Calu3 (cell line): ENCODE results near the gene HMCN1. TPM values are rescaled to one million over a fixed set of nuclear protein-coding genes. Genes with fewer than 3 reads are reported as not detected.

Source experiments
- BruUV-seq: library from RNA; stranded (reverse); fragments of 400-500 nt; replicated peaks from 2 replicates; lab custom pipeline; 2021; lab: Mats Ljungman, UMichigan
- CTCF ChIA-PET: fragments of 300-600 bp; sonication (Branson Sonifier 250); formaldehyde crosslinking; loops from one replicate; lab custom pipeline; 2022; ENCODE audit warnings: antibody characterized with exemption; lab: Charles Lee
- DNase-seq: peaks from one replicate; pipeline ENCODE4 v3.0.0; 2022
- H3K27ac Mint-ChIP-seq: one replicate; pipeline ENCODE4 v1.8.0; 2022; ENCODE audit warnings: mixed read lengths; ENCODE audit not compliant: unreplicated experiment
- H3K27me3 Mint-ChIP-seq: one replicate; pipeline ENCODE4 v1.8.0; 2022; ENCODE audit warnings: mixed read lengths; ENCODE audit not compliant: unreplicated experiment
- H3K36me3 Mint-ChIP-seq: one replicate; pipeline ENCODE4 v1.8.0; 2022; ENCODE audit warnings: mild to moderate bottlenecking, moderate library complexity, mixed read lengths; ENCODE audit not compliant: insufficient read depth, unreplicated experiment
- H3K4me1 Mint-ChIP-seq: one replicate; pipeline ENCODE4 v1.8.0; 2022; ENCODE audit warnings: mild to moderate bottlenecking, low read depth, mixed read lengths; ENCODE audit not compliant: unreplicated experiment
- H3K4me3 Mint-ChIP-seq: one replicate; pipeline ENCODE4 v1.8.0; 2022; ENCODE audit warnings: mild to moderate bottlenecking, low read depth, moderate library complexity, mixed read lengths; ENCODE audit not compliant: unreplicated experiment
- H3K9me3 Mint-ChIP-seq: one replicate; pipeline ENCODE4 v1.8.0; 2022; ENCODE audit warnings: low read depth, mixed read lengths; ENCODE audit not compliant: unreplicated experiment
- intact Hi-C: fragments of 100-400 bp; cut with micrococcal nuclease; formaldehyde crosslinking; loops from one replicate; pipeline ENCODE4 v1.10.0; 2022; ENCODE audit not compliant: unreplicated experiment
- total RNA-seq: library from RNA; stranded (reverse); gene quantifications from 2 replicates; pipeline ENCODE4 v1.2.3, GENCODE V29; 2022
- TF ChIP-seq, protein P1 (sequence below): fragments of 200-600 bp; IDR thresholded peaks from one replicate; pipeline ENCODE4 v1.8.0; 2022; ENCODE audit warnings: antibody characterized with exemption; ENCODE audit not compliant: unreplicated experiment

The HMCN1 gene
- total RNA-seq, 1 experiment from 2014 or later: 0.05 TPM

DNA sequence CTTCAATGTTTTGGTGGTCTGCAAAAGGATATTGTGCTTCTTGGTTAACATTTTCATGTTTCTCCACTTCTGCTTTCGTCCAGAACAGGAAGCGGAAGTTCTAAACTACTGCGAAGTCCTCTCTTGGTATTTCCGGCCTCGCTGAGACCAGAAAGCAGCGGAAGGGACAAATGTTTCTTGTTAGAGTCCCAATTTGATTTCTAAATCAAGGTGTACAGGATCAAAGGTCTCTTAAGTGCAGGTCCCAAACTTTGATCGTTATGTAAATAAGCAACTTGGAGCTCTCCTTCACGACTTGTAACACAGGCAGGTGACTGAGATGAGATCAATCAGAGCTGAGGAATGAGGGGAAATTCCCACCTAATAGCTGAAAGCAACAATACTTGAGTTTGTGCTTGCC lies 40.1 kb upstream of the HMCN1 start:
- peak overlapping the region; percentile 3 for H3K27ac Mint-ChIP-seq
- H3K27me3 Mint-ChIP-seq: no peaks in the 10 kb centered on the region
- TF ChIP-seq, protein P1, sequence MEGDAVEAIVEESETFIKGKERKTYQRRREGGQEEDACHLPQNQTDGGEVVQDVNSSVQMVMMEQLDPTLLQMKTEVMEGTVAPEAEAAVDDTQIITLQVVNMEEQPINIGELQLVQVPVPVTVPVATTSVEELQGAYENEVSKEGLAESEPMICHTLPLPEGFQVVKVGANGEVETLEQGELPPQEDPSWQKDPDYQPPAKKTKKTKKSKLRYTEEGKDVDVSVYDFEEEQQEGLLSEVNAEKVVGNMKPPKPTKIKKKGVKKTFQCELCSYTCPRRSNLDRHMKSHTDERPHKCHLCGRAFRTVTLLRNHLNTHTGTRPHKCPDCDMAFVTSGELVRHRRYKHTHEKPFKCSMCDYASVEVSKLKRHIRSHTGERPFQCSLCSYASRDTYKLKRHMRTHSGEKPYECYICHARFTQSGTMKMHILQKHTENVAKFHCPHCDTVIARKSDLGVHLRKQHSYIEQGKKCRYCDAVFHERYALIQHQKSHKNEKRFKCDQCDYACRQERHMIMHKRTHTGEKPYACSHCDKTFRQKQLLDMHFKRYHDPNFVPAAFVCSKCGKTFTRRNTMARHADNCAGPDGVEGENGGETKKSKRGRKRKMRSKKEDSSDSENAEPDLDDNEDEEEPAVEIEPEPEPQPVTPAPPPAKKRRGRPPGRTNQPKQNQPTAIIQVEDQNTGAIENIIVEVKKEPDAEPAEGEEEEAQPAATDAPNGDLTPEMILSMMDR: no peak
- no peaks in the 10 kb centered on the region for H3K36me3 Mint-ChIP-seq
- no peak for DNase-seq
- intact Hi-C loops: no loop called here
- H3K4me1 Mint-ChIP-seq: peaks cover 9% of the 10 kb centered on the region
- CTCF ChIA-PET: interaction anchor here (1.0 kb wide), 1 partner anchor 13 kb away, joined by 3 read pairs; no protein-coding TSS in a partner anchor
- H3K9me3 Mint-ChIP-seq: no peaks in the 10 kb centered on the region
- no peak overlapping the region for H3K4me3 Mint-ChIP-seq
- BruUV-seq: no TSS peak

DNA sequence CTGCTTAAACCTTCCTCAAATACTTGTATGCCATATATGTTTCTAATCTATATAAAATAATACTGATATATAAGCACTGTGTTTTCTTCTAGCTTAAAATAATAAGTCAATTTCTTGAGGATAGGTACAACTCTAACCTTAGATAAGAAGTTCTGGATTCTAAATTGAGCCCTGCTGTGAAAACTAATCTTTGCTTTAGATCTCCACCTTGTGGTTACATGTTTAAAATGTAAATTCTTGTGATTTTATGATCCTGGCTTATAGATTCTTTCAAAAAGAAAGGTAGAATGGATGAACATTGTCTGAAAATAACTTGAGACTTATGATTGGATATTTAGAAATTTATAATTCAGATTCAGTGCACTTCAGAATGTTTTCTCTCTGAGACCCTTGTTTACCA lies 38.9 kb upstream of the HMCN1 start:
- CTCF ChIA-PET: no interaction called here
- no peaks in the 10 kb centered on the region for H3K9me3 Mint-ChIP-seq
- no TSS peak for BruUV-seq
- no peak overlapping the region for H3K27ac Mint-ChIP-seq
- no peak overlapping the region for H3K4me3 Mint-ChIP-seq
- intact Hi-C loops: loop anchor here (5.0 kb wide), 2 partner anchors 453 to 888 kb away; no protein-coding TSS in a partner anchor
- TF ChIP-seq, protein P1: peak; percentile 24
- peaks cover 1% of the 10 kb centered on the region for H3K27me3 Mint-ChIP-seq
- H3K36me3 Mint-ChIP-seq: no peaks in the 10 kb centered on the region
- no peak for DNase-seq
- peaks cover 9% of the 10 kb centered on the region for H3K4me1 Mint-ChIP-seq

DNA sequence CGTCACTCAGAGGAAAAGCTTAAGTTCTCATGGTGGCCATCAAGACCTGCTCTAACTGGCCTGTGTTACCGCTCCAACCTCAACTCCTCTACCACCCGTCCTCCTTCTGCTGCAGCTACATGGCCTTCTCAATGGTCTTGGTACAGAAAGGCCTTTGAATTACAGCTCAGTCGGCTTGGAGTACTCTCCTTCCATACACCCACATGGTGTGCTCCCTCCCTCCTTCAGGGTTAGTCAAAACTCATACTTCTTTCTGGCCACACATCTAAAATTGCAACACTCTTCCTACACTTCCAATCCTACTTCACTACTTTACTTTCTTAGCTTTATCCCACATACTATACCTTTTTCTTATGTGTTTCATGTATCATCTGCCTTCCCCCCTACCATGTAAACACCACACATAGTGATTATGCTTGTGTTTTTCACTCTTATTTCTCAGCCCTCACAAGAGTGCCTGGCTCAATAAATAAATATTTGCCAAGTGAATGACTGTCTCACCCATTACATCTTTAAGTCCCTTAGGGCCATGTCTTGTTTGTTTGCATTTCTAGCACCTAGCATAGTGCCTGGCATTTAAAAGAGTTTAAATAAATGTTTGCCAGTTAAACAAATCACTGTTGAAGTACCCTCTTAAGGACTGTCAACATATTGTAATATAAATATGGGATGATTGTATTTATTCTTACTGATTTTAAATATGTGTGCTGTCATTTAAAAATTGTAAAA lies 37.6 kb upstream of the HMCN1 start:
- Mint-ChIP-seq H3K4me3 (no peak overlapping the region), H3K9me3 (no peaks in the 10 kb centered on the region), H3K4me1 (peaks cover 9% of the 10 kb centered on the region), H3K36me3 (no peaks in the 10 kb centered on the region), H3K27ac (no peak overlapping the region), H3K27me3 (peaks cover 14% of the 10 kb centered on the region)
- intact Hi-C loops: loop anchor here (5.0 kb wide), 2 partner anchors 454 to 889 kb away; no protein-coding TSS in a partner anchor
- TF ChIP-seq, protein P1: no peak
- no peak for DNase-seq
- BruUV-seq: no TSS peak
- CTCF ChIA-PET: no interaction called here

DNA sequence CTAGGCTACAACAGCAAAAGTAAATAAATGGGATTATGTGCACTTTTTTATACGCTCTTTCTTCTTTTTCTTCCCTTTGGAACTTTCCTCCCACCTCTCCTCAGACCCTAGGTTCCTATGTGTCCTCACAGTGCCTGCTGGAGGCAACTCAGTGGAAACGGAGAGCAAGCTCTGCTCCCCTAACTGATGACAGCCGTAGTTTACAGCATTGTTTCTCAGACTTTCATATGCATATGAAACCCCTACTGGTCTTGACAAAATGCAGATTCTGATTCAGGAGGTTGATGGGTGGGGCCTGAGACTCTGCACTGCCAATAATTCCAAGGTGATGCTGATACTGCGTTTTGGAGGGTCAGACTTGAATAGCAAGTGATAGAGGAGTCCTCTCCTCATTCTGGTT lies 34.3 kb upstream of the HMCN1 start:
- intact Hi-C loops: loop anchor here (5.0 kb wide), 2 partner anchors 458 to 893 kb away; no protein-coding TSS in a partner anchor
- CTCF ChIA-PET: no interaction called here
- Mint-ChIP-seq H3K27me3 (peaks cover 15% of the 10 kb centered on the region), H3K9me3 (no peaks in the 10 kb centered on the region), H3K36me3 (no peaks in the 10 kb centered on the region), H3K27ac (no peak overlapping the region), H3K4me1 (no peaks in the 10 kb centered on the region), H3K4me3 (no peak overlapping the region)
- no peak for DNase-seq
- TF ChIP-seq, protein P1: no peak
- no TSS peak for BruUV-seq
